Measurements from ENCODE around the gene FSD1L. TPM values are rescaled to one million over a fixed set of nuclear protein-coding genes. Genes with fewer than 3 reads are reported as not detected.
A peak's percentile ranks its signal among the peaks of the same experiment; 100 is the strongest.

The FSD1L gene
- polyA plus RNA-seq, 1 donor, result 14.4 TPM

DNA sequence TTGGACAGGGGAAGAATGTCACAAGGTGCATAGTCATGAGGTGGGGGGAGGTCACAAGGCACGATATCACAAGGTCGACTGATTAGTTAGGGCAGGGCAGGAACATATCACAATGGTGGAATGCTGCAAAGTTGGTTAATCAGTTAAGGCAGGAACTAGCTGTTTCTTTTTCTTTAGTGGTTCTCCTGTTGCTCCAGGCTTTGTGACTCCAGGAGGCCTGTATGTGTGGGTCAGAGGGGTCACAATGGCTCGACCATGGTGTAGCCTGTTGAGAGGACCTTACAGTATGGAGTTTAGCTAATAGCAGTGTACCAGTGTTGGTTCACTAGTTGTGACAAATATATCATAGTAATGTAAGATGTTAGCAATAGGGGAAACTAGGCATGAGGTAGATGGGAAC, 12.4 kb upstream of the FSD1L start:
- WGBS (ENCODE audit: insufficient coverage, low lambda C conversion rate), result no CpG with 5 or more reads among the region's 3 CpGs
- H3K9me3 ChIP-seq (ENCODE audit: control insufficient read depth, low read depth, low read length), result peaks cover 4% of the 10 kb centered on the region
- no peaks in the 10 kb centered on the region for H3K36me3 ChIP-seq (ENCODE audit: control insufficient read depth, insufficient read depth, low read length)
- no peak overlapping the region for H3K4me3 ChIP-seq (ENCODE audit: low read length)
- peaks cover 21% of the 10 kb centered on the region for H3K4me1 ChIP-seq (ENCODE audit: control insufficient read depth, insufficient read depth, low read length)
- H3K27ac ChIP-seq (ENCODE audit: low read length), result no peak overlapping the region
- DNase-seq, result no peak
- no peaks in the 10 kb centered on the region for H3K27me3 ChIP-seq (ENCODE audit: control insufficient read depth, insufficient read depth, low read length)

DNA sequence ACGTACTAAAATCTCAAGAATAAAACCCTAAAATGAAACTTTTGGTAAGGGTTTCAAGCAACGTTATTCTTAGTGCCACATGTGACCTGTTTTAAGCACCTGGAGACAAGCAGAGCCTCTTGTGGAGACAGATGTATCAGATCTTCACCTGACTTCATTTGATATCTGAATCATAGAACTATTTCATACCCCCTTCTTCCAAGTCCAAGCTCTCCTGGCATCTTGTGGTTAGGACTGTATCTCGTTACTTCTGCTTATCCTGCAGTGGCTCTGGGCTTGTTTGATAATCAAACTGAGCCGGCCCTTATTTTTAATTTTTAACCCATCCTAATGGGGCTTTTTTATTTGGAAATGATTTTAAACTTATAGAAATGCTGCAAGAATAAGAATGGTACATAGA, 11.1 kb upstream of the FSD1L start:
- Histone ChIP-seq H3K9me3 (ENCODE audit: control insufficient read depth, low read depth, low read length) (peaks cover 4% of the 10 kb centered on the region), H3K4me1 (ENCODE audit: control insufficient read depth, insufficient read depth, low read length) (peaks cover 13% of the 10 kb centered on the region), H3K4me3 (ENCODE audit: low read length) (no peak overlapping the region), H3K27ac (ENCODE audit: low read length) (no peak overlapping the region), H3K27me3 (ENCODE audit: control insufficient read depth, insufficient read depth, low read length) (no peaks in the 10 kb centered on the region), H3K36me3 (ENCODE audit: control insufficient read depth, insufficient read depth, low read length) (no peaks in the 10 kb centered on the region)
- DNase-seq, result no peak
- 100% methylated on average over 1 of the region's 4 CpGs for WGBS (ENCODE audit: insufficient coverage, low lambda C conversion rate)

DNA sequence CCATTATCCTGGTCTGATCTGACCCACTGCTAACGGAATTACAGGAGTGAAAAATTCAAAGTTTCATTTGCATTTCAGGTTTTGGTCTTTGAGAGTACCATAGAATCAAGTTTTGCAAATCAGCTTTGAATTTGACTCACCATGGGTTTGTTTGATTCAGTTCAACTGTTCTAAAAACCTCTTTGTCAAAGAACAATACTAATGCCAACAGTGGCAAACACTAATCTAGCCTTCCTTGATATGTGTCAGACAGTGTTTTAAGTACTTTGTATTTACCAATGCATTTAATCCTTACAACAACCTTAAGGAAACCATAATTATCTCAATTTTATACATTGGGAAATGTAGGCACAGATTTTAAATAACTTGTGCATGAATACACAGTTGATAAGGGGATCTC, 10.1 kb upstream of the FSD1L start:
- Histone ChIP-seq H3K4me3 (ENCODE audit: low read length) (no peak overlapping the region), H3K4me1 (ENCODE audit: control insufficient read depth, insufficient read depth, low read length) (peaks cover 6% of the 10 kb centered on the region), H3K9me3 (ENCODE audit: control insufficient read depth, low read depth, low read length) (peaks cover 4% of the 10 kb centered on the region), H3K27ac (ENCODE audit: low read length) (no peak overlapping the region), H3K36me3 (ENCODE audit: control insufficient read depth, insufficient read depth, low read length) (no peaks in the 10 kb centered on the region), H3K27me3 (ENCODE audit: control insufficient read depth, insufficient read depth, low read length) (no peaks in the 10 kb centered on the region)
- WGBS (ENCODE audit: insufficient coverage, low lambda C conversion rate), result no CpG with 5 or more reads among the region's 1 CpG
- DNase-seq, result no peak

DNA sequence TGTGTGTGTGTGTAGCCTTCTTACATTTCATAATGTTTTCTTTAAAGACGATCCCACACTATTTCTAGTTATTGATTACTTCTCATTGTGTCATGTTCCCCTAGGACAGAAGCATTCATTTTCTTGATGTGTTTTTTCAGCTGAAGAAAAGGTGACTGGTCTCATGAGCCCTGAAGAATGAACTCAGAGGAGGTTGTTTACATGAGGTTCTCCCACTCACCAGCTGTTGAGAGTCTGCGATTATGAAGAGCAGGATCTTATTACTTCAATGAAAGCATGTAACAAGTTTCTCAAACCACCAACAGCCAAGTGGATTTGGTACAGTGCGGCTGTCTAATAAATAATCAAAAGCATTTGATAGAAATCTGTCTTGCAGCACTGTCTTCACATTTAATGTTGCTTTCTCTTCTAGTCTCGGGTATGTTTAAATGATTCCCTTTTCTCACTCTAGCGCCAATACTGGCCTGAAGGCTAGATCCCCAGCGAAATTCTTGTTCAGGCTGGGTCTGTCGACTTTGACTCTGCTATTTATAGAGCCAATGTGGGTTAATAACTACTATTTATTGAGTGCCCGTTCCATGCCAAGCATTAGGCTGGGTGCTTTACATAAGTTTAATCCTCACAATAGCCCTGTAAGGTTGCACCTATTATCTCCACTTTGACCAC, 9.6 kb upstream of the FSD1L start:
- 70% methylated on average over 2 of the region's 8 CpGs for WGBS (ENCODE audit: insufficient coverage, low lambda C conversion rate)
- no peak for DNase-seq
- H3K27ac ChIP-seq (ENCODE audit: low read length), result no peak overlapping the region
- no peaks in the 10 kb centered on the region for H3K27me3 ChIP-seq (ENCODE audit: control insufficient read depth, insufficient read depth, low read length)
- peaks cover 4% of the 10 kb centered on the region for H3K9me3 ChIP-seq (ENCODE audit: control insufficient read depth, low read depth, low read length)
- peaks cover under 1% of the 10 kb centered on the region for H3K4me1 ChIP-seq (ENCODE audit: control insufficient read depth, insufficient read depth, low read length)
- H3K36me3 ChIP-seq (ENCODE audit: control insufficient read depth, insufficient read depth, low read length), result no peaks in the 10 kb centered on the region
- no peak overlapping the region for H3K4me3 ChIP-seq (ENCODE audit: low read length)

DNA sequence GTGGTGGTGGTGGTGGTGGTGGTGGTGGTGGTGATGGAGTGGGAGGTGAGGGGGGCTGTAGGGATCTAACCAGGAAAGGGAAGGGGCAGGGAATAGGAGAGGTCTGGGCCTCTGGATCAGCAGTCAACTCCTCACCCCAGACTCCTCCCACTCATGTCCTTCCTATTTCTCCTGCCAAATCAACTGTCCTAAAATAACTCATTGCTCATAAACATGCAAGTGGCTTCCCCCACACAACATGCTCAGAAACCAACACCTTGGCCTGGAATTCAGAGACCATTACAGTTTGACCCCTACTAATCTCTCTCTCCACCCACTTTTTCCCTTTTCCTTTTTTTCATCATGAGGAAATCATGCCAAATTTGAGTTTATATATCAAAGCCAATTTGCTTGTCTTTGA, 8.4 kb upstream of the FSD1L start:
- Histone ChIP-seq H3K4me3 (ENCODE audit: low read length) (no peak overlapping the region), H3K27me3 (ENCODE audit: control insufficient read depth, insufficient read depth, low read length) (no peaks in the 10 kb centered on the region), H3K36me3 (ENCODE audit: control insufficient read depth, insufficient read depth, low read length) (no peaks in the 10 kb centered on the region), H3K27ac (ENCODE audit: low read length) (no peak overlapping the region), H3K9me3 (ENCODE audit: control insufficient read depth, low read depth, low read length) (peaks cover 4% of the 10 kb centered on the region), H3K4me1 (ENCODE audit: control insufficient read depth, insufficient read depth, low read length) (no peaks in the 10 kb centered on the region)
- DNase-seq, result no peak

DNA sequence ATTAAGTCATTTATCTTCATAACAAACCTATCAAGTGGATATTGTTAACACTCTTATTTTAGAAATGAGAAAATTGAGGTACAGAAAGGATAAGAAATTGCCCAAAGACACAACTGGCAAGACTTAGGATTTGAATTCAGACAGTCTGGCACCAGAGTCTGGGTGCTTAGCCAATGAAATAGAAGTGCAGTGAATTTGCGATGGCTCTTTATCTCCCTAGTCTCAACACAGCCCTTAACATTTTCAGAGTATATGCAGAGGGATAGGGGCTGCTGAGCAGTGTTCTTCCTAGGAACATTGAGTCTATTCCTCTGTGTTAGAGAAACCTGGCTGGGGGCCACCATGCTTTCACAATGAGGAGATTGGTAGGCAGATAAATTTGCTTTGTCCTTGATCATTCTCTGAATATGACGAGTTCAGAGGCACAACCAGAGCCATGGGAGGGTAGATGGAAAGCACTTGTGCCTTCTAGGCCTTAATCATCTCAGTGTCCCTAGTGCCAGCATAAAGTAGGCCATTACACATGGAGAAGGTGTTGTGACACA, 6.1 kb upstream of the FSD1L start:
- H3K4me1 ChIP-seq (ENCODE audit: control insufficient read depth, insufficient read depth, low read length), result no peaks in the 10 kb centered on the region
- no peak overlapping the region for H3K27ac ChIP-seq (ENCODE audit: low read length)
- no peaks in the 10 kb centered on the region for H3K9me3 ChIP-seq (ENCODE audit: control insufficient read depth, low read depth, low read length)
- no peaks in the 10 kb centered on the region for H3K36me3 ChIP-seq (ENCODE audit: control insufficient read depth, insufficient read depth, low read length)
- no peak for DNase-seq
- no peak overlapping the region for H3K4me3 ChIP-seq (ENCODE audit: low read length)
- WGBS (ENCODE audit: insufficient coverage, low lambda C conversion rate), result no CpG with 5 or more reads among the region's 2 CpGs
- H3K27me3 ChIP-seq (ENCODE audit: control insufficient read depth, insufficient read depth, low read length), result no peaks in the 10 kb centered on the region

DNA sequence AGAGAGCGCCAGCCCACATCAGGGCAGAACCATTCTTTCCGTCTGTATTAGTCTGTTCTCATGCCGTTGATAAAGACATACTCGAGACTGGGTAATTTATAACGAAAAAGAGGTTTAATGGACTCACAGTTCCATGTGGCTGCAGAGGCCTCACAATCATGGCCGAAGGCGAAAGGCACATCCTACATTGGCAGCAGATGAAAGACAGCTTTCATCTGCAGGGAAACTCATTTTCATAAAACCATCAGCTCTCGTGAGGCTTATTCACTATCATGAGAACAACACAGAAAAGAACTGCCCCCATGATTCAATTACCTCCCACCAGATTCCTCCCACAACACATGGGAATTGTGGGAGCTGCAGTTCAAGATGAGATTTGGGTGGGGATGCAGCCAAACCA, 4.7 kb upstream of the FSD1L start:
- H3K4me1 ChIP-seq (ENCODE audit: control insufficient read depth, insufficient read depth, low read length), result peaks cover 5% of the 10 kb centered on the region
- no peaks in the 10 kb centered on the region for H3K9me3 ChIP-seq (ENCODE audit: control insufficient read depth, low read depth, low read length)
- no peak overlapping the region for H3K4me3 ChIP-seq (ENCODE audit: low read length)
- no peaks in the 10 kb centered on the region for H3K27me3 ChIP-seq (ENCODE audit: control insufficient read depth, insufficient read depth, low read length)
- WGBS (ENCODE audit: insufficient coverage, low lambda C conversion rate), result no CpG with 5 or more reads among the region's 8 CpGs
- no peaks in the 10 kb centered on the region for H3K36me3 ChIP-seq (ENCODE audit: control insufficient read depth, insufficient read depth, low read length)
- H3K27ac ChIP-seq (ENCODE audit: low read length), result no peak overlapping the region
- DNase-seq, result no peak

DNA sequence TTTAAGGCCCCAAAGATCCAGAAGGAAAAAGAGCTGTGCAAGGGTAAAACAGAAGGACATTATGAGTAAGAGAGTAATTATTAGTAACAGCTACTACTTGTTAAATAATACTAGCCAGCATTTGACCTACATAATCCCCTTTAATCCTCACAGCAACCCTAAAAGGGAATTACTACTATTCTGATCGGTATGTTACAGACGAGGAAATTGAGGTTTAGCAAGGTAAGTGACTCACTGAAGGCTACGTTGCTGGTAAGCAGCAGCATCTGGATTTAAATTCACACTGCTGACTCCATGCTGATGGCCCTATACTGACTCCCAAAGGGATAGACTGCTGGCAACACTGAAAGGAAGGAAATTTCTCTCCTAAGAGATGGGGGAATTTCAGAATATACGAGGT, 3.7 kb upstream of the FSD1L start:
- Histone ChIP-seq H3K4me3 (ENCODE audit: low read length) (no peak overlapping the region), H3K27me3 (ENCODE audit: control insufficient read depth, insufficient read depth, low read length) (no peaks in the 10 kb centered on the region), H3K9me3 (ENCODE audit: control insufficient read depth, low read depth, low read length) (no peaks in the 10 kb centered on the region), H3K36me3 (ENCODE audit: control insufficient read depth, insufficient read depth, low read length) (no peaks in the 10 kb centered on the region), H3K4me1 (ENCODE audit: control insufficient read depth, insufficient read depth, low read length) (peaks cover 5% of the 10 kb centered on the region), H3K27ac (ENCODE audit: low read length) (no peak overlapping the region)
- DNase-seq, result no peak
- WGBS (ENCODE audit: insufficient coverage, low lambda C conversion rate), result 69% methylated on average over 2 of the region's 4 CpGs

DNA sequence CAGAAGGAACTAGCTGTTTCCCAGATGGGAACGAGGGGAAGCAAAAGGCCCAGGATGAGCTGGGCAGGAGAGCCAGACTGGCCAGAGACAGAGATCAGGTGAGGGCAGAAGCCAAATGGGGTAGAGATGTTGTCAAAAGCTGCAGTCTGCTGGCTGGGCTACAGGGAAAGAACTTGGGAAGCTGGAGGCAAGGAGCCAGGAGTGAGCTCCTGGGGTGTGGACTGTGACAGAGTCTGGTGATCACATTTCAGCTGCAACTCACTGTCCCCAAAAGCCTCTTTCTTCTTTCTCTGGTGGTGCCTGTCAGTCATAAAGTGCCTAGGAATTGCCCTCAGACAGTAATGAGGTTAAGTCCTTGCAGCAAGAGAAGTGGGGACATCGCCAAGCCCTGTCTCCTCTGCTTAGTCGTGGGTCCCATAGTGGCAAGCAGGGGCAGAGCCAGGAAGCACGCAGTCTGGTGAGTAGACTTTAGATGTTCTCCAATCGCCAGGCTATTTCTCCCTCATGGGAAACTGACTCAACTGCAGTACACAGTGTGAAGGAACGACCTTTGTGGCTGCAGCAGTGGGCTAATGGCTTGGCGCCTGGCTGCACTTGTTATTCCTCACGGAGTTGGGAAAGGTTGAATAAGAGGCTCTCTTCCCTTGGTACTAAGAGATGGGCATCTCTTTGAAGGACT, 2.5 kb upstream of the FSD1L start:
- Histone ChIP-seq H3K36me3 (ENCODE audit: control insufficient read depth, insufficient read depth, low read length) (no peaks in the 10 kb centered on the region), H3K4me3 (ENCODE audit: low read length) (no peak overlapping the region), H3K9me3 (ENCODE audit: control insufficient read depth, low read depth, low read length) (no peaks in the 10 kb centered on the region), H3K27ac (ENCODE audit: low read length) (no peak overlapping the region), H3K27me3 (ENCODE audit: control insufficient read depth, insufficient read depth, low read length) (no peaks in the 10 kb centered on the region), H3K4me1 (ENCODE audit: control insufficient read depth, insufficient read depth, low read length) (peaks cover 5% of the 10 kb centered on the region)
- DNase-seq, result no peak
- no CpG with 5 or more reads among the region's 8 CpGs for WGBS (ENCODE audit: insufficient coverage, low lambda C conversion rate)

DNA sequence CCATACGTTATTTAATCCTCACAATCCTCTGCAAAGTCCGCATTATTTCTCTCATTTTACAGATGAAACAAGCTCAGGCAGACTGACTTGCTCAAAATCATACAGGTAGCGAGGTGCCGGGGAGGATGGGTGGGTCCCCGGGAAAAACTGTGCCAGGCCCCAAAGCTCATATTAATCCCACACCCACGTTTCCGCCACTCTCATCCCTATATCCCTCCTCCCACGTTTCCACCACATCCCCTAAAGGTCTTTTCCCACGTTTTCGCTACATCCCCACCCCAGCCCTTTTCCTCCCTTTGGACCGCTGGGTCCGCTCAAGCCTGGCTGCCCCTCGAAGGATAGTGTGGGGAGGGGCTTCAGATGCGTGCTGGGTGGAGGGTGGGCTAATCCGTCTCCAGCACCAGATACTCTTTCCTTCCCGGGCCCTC, 434 bp upstream of the FSD1L start:
- Histone ChIP-seq H3K36me3 (ENCODE audit: control insufficient read depth, insufficient read depth, low read length) (no peaks in the 10 kb centered on the region), H3K4me3 (ENCODE audit: low read length) (peak overlapping the region; percentile 81), H3K27ac (ENCODE audit: low read length) (peak overlapping the region; percentile 50), H3K4me1 (ENCODE audit: control insufficient read depth, insufficient read depth, low read length) (peaks cover 5% of the 10 kb centered on the region), H3K9me3 (ENCODE audit: control insufficient read depth, low read depth, low read length) (no peaks in the 10 kb centered on the region), H3K27me3 (ENCODE audit: control insufficient read depth, insufficient read depth, low read length) (no peaks in the 10 kb centered on the region)
- DNase-seq, result no peak
- 69% methylated on average over 2 of the region's 16 CpGs for WGBS (ENCODE audit: insufficient coverage, low lambda C conversion rate)

DNA sequence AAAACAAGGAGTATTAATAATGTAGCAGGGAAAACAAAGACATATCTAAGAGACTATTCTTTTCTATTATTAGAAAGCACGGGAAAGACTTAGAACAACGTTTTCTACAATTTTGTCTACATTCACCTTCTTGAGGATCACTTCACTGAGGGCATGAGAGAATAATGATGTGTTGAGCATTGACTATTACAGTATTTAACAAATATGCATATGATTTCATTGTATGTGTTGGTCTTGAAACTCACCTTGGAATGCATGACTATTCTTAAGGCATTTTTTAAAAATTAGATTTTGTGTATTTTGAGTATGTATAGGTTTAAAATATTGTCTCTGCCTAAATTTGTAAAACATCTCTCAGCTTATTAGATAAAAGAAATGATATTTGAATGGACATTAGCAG, 1.2 kb downstream of the FSD1L start:
- Histone ChIP-seq H3K9me3 (ENCODE audit: control insufficient read depth, low read depth, low read length) (no peaks in the 10 kb centered on the region), H3K4me3 (ENCODE audit: low read length) (peak overlapping the region; percentile 81), H3K36me3 (ENCODE audit: control insufficient read depth, insufficient read depth, low read length) (no peaks in the 10 kb centered on the region), H3K27me3 (ENCODE audit: control insufficient read depth, insufficient read depth, low read length) (no peaks in the 10 kb centered on the region), H3K4me1 (ENCODE audit: control insufficient read depth, insufficient read depth, low read length) (peaks cover 5% of the 10 kb centered on the region), H3K27ac (ENCODE audit: low read length) (peak overlapping the region; percentile 82)
- no peak for DNase-seq
- no CpG with 5 or more reads among the region's 2 CpGs for WGBS (ENCODE audit: insufficient coverage, low lambda C conversion rate)
